DLD1 (cell line): ENCODE measurements around the gene EDN1.

Source experiments
- in situ Hi-C: cut with HindIII; loops from 2 replicates; pipeline ENCODE4 v1.10.0; 2017; ENCODE audit warnings: low sequenced_read_pairs

EDN1 gene

GRCh38 chr6:12269110-12269509 lies 21.1 kb upstream of the EDN1 start:
- in situ Hi-C loops: no loop called here

- in situ Hi-C loops: no loop called here
Observed at GRCh38 chr6:12270551-12271230, 19.5 kb upstream of the EDN1 start.

GRCh38 chr6:12271594-12271993 lies 18.6 kb upstream of the EDN1 start:
- in situ Hi-C loops: no loop called here

GRCh38 chr6:12271997-12272396 lies 18.2 kb upstream of the EDN1 start:
- in situ Hi-C loops: no loop called here

- in situ Hi-C loops: loop anchor here (25.0 kb wide), 1 partner anchor 337 kb away; no protein-coding TSS in a partner anchor
Observed at GRCh38 chr6:12275107-12275506, 15.1 kb upstream of the EDN1 start.

GRCh38 chr6:12276930-12277315 lies 13.2 kb upstream of the EDN1 start:
- in situ Hi-C loops: loop anchor here (25.0 kb wide), 1 partner anchor 335 kb away; no protein-coding TSS in a partner anchor

- in situ Hi-C loops: loop anchor here (25.0 kb wide), 1 partner anchor 335 kb away; no protein-coding TSS in a partner anchor
Observed at GRCh38 chr6:12277386-12277785, 12.8 kb upstream of the EDN1 start.

GRCh38 chr6:12278915-12279314 lies 11.2 kb upstream of the EDN1 start:
- in situ Hi-C loops: loop anchor here (25.0 kb wide), 1 partner anchor 333 kb away; no protein-coding TSS in a partner anchor

GRCh38 chr6:12279322-12280091 lies 10.7 kb upstream of the EDN1 start:
- in situ Hi-C loops: loop anchor here (25.0 kb wide), 1 partner anchor 333 kb away; no protein-coding TSS in a partner anchor

GRCh38 chr6:12280458-12280857 lies 9.7 kb upstream of the EDN1 start:
- in situ Hi-C loops: loop anchor here (25.0 kb wide), 1 partner anchor 332 kb away; no protein-coding TSS in a partner anchor

GRCh38 chr6:12280902-12281301 lies 9.3 kb upstream of the EDN1 start:
- in situ Hi-C loops: loop anchor here (25.0 kb wide), 1 partner anchor 331 kb away; no protein-coding TSS in a partner anchor

- in situ Hi-C loops: loop anchor here (25.0 kb wide), 1 partner anchor 328 kb away; no protein-coding TSS in a partner anchor
Observed at GRCh38 chr6:12283904-12284303, 6.3 kb upstream of the EDN1 start.

GRCh38 chr6:12286373-12287110 lies 3.6 kb upstream of the EDN1 start:
- in situ Hi-C loops: loop anchor here (25.0 kb wide), 1 partner anchor 326 kb away; no protein-coding TSS in a partner anchor

- in situ Hi-C loops: loop anchor here (25.0 kb wide), 1 partner anchor 324 kb away; no protein-coding TSS in a partner anchor
Observed at GRCh38 chr6:12288211-12288618, 1.9 kb upstream of the EDN1 start.

GRCh38 chr6:12288914-12289313 lies 1.2 kb upstream of the EDN1 start:
- in situ Hi-C loops: loop anchor here (25.0 kb wide), 1 partner anchor 323 kb away; no protein-coding TSS in a partner anchor

- in situ Hi-C loops: loop anchor here (25.0 kb wide), 1 partner anchor 323 kb away; no protein-coding TSS in a partner anchor
Observed at GRCh38 chr6:12289365-12289919, 719 bp upstream of the EDN1 start.

GRCh38 chr6:12291071-12291838 lies 1.1 kb downstream of the EDN1 start:
- in situ Hi-C loops: loop anchor here (25.0 kb wide), 1 partner anchor 321 kb away; no protein-coding TSS in a partner anchor

GRCh38 chr6:12291839-12292604 lies 1.9 kb downstream of the EDN1 start:
- in situ Hi-C loops: loop anchor here (25.0 kb wide), 1 partner anchor 320 kb away; no protein-coding TSS in a partner anchor
